ENCODE measurements around the gene ST7.

Gene ST7

DNA sequence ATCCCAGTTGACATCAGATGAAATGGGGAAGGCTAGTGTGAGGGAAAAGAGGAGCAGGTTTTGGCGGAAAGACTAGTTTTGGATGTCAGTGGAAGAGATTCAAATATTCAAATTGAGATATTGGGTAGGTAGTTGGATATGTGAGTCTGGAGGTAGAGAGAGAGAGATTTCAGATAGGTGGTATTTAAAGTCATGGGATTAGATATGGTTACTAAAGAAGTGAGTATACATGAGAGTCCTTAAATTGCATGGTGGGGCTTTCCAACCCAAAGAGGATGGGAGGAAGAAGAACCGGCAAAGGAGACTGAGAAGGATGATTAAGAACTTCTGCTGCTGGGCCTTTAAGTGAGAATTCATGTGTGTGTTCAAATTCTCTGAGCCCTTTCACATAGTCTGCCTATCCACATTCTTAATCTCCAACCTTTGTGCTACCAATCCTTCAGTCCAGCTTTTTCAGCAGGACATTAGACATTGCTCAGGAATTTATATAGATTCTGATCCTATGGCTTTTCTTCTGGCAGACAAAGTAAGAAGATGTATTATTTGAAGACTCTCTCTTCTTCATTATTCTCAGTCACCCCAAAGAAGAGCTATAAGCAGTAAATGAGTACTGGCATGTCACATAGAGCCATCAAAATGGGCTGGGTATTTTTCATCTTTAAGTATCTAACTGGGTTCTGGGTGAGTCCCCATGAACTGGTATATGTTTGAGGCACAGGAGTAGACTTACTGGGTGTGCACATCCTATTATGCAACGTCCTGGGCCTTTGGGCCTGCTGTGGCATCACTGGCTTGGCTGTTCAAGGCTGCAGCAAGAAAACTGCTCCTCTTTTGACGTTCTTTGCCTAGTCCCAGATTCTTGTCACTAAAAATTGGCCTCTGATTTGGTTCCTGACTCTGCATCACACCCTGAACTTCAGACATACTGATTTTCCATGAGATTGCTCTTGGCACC lies 33.6 kb downstream of the ST7 start:
- peaks cover 0 to 21% (median 6%) of the 10 kb centered on the region in 5 donors for H3K4me1 ChIP-seq (ENCODE audit: control insufficient read depth in 5 of 5, insufficient read depth in 5 of 5, low read length in 5 of 5)
- H3K27me3 ChIP-seq (ENCODE audit: control insufficient read depth in 5 of 5, insufficient read depth in 4 of 5, low read length in 5 of 5): no peaks in the 10 kb centered on the region
- H3K4me3 ChIP-seq (ENCODE audit: low read depth in 1 of 5, low read length in 5 of 5): no peak overlapping the region
- no peaks in the 10 kb centered on the region for H3K36me3 ChIP-seq (ENCODE audit: control insufficient read depth in 5 of 5, insufficient read depth in 5 of 5, low read length in 5 of 5)
- no peak overlapping the region for H3K27ac ChIP-seq (ENCODE audit: low read depth, low read length)
- H3K9ac ChIP-seq (ENCODE audit: low read length in 5 of 5): no peak overlapping the region
- H3K9me3 ChIP-seq (ENCODE audit: control insufficient read depth in 5 of 5, low read length in 5 of 5): no peaks in the 10 kb centered on the region

DNA sequence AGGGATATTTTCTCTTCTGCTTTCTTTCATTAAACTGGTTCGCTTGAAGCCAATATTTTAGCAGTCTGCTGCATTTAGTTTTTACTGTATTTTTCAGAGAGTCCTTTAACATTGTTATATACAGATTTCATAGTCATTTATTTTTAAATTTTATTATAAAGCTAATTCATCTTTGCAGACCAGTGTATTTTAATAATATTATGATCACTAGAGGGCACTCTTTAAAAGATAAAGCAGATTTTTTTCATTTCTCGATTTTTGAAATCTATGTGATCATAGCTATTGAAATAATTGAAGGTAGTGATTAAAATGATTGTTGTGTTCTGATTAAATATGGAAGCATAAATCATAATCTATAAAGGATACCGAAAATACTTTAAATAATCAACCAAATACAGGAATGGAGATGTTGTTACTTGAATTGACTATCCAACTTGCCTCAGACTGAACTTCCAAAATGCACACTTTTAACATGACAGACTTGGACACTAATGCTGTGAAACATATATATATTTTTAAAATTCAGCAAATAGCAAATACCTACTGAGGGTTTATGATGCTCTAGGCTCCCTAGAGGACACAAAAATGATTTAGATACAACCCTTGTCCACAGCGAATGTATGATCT lies 35.2 kb downstream of the ST7 start:
- Histone ChIP-seq H3K9ac (ENCODE audit: low read length in 5 of 5) (no peak overlapping the region), H3K4me1 (ENCODE audit: control insufficient read depth in 5 of 5, insufficient read depth in 5 of 5, low read length in 5 of 5) (peaks cover 0 to 21% (median 6%) of the 10 kb centered on the region in 5 donors), H3K9me3 (ENCODE audit: control insufficient read depth in 5 of 5, low read length in 5 of 5) (no peaks in the 10 kb centered on the region), H3K36me3 (ENCODE audit: control insufficient read depth in 5 of 5, insufficient read depth in 5 of 5, low read length in 5 of 5) (no peaks in the 10 kb centered on the region), H3K4me3 (ENCODE audit: low read depth in 1 of 5, low read length in 5 of 5) (no peak overlapping the region), H3K27ac (ENCODE audit: low read depth, low read length) (no peak overlapping the region), H3K27me3 (ENCODE audit: control insufficient read depth in 5 of 5, insufficient read depth in 4 of 5, low read length in 5 of 5) (no peaks in the 10 kb centered on the region)

DNA sequence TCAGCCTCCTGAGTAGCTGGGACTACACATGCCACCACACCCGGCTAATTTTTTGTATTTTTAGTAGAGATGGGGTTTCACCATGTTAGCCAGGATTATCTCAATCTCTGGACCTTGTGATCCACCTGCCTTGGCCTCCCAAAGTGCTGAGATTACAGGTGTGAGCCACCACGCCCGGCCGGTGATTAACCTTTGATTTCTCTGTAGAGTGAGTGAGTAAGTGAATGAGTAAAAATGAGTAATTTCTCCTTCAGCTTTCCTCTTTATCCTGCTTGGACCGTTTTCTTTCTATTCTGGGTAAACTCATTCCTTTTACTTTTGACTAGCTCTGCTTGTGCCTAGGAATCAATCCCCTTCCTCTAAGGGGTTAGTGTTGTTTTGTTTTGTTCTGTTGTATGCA lies 36.8 kb downstream of the ST7 start:
- Histone ChIP-seq H3K27me3 (ENCODE audit: control insufficient read depth in 5 of 5, insufficient read depth in 4 of 5, low read length in 5 of 5) (no peaks in the 10 kb centered on the region), H3K27ac (ENCODE audit: low read depth, low read length) (no peak overlapping the region), H3K4me3 (ENCODE audit: low read depth in 1 of 5, low read length in 5 of 5) (no peak overlapping the region), H3K9ac (ENCODE audit: low read length in 5 of 5) (no peak overlapping the region), H3K9me3 (ENCODE audit: control insufficient read depth in 5 of 5, low read length in 5 of 5) (no peaks in the 10 kb centered on the region), H3K36me3 (ENCODE audit: control insufficient read depth in 5 of 5, insufficient read depth in 5 of 5, low read length in 5 of 5) (no peaks in the 10 kb centered on the region), H3K4me1 (ENCODE audit: control insufficient read depth in 5 of 5, insufficient read depth in 5 of 5, low read length in 5 of 5) (peaks cover 0 to 21% (median 6%) of the 10 kb centered on the region in 5 donors)

DNA sequence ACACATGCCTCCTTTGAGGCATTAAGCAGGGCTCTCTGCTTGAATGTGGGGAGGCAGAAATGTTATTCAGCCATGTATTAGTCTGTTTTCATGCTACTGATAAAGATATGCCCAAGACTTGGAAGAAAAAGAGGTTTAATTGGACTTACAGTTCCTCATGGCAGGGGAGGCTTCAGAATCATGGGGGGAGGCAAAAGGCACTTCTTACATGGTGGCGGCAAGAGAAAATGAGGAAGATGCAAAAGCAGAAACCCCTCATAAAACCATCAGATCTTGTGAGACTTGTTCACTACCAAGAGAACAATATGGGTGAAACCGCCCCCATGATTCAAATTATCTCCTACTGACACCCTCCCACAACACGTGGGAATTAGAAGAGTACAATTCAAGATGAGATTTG lies 37.9 kb downstream of the ST7 start:
- H3K36me3 ChIP-seq (ENCODE audit: control insufficient read depth in 5 of 5, insufficient read depth in 5 of 5, low read length in 5 of 5): no peaks in the 10 kb centered on the region
- no peak overlapping the region for H3K27ac ChIP-seq (ENCODE audit: low read depth, low read length)
- H3K4me3 ChIP-seq (ENCODE audit: low read depth in 1 of 5, low read length in 5 of 5): no peak overlapping the region
- H3K9ac ChIP-seq (ENCODE audit: low read length in 5 of 5): no peak overlapping the region
- H3K27me3 ChIP-seq (ENCODE audit: control insufficient read depth in 5 of 5, insufficient read depth in 4 of 5, low read length in 5 of 5): no peaks in the 10 kb centered on the region
- no peaks in the 10 kb centered on the region for H3K9me3 ChIP-seq (ENCODE audit: control insufficient read depth in 5 of 5, low read length in 5 of 5)
- peaks cover 0 to 14% (median 6%) of the 10 kb centered on the region in 5 donors for H3K4me1 ChIP-seq (ENCODE audit: control insufficient read depth in 5 of 5, insufficient read depth in 5 of 5, low read length in 5 of 5)

DNA sequence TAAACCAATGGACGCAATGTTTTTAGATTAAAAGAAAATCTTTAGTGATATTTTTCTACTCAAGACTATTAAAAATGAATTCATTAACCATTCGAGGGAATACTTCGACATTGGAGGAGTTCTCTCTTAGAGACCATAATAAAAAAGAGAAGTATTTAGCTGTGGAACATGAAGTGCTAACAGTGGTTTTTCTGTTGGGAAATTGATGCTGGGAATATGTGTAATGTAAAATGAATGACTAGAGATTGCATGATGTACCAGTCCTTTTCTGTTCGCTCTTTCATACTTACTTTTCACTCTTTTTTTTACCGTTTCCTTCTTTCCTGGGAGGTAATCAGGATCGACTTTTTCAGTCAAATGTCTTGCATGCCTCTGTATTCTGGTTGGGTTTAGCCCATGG lies 41.3 kb downstream of the ST7 start:
- Histone ChIP-seq H3K36me3 (ENCODE audit: control insufficient read depth in 5 of 5, insufficient read depth in 5 of 5, low read length in 5 of 5) (no peaks in the 10 kb centered on the region), H3K9ac (ENCODE audit: low read length in 5 of 5) (no peak overlapping the region), H3K27me3 (ENCODE audit: control insufficient read depth in 5 of 5, insufficient read depth in 4 of 5, low read length in 5 of 5) (no peaks in the 10 kb centered on the region), H3K4me1 (ENCODE audit: control insufficient read depth in 5 of 5, insufficient read depth in 5 of 5, low read length in 5 of 5) (no peaks in the 10 kb centered on the region), H3K27ac (ENCODE audit: low read depth, low read length) (no peak overlapping the region), H3K4me3 (ENCODE audit: low read depth in 1 of 5, low read length in 5 of 5) (no peak overlapping the region), H3K9me3 (ENCODE audit: control insufficient read depth in 5 of 5, low read length in 5 of 5) (no peaks in the 10 kb centered on the region)

DNA sequence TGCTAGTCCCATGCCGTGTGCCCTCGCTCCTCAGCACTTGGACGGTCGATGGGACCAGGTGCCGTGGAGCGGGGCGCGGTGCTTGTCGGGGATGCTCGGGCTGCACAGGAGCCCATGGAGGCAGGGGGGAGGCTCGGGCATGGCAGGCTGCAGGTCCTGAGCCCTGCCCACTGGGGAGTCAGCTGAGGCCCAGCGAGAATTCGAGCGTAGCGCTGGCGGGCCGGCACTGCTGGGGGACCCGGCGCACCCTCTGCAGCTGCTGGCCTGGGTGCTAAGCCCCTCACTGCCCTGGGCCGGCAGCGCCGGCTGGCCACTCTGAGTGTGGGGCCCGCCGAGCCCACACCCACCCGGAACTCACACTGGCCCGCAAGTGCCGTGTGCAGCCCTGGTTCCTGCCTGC lies 44.7 kb downstream of the ST7 start:
- H3K9me3 ChIP-seq (ENCODE audit: control insufficient read depth in 5 of 5, low read length in 5 of 5): no peaks in the 10 kb centered on the region

DNA sequence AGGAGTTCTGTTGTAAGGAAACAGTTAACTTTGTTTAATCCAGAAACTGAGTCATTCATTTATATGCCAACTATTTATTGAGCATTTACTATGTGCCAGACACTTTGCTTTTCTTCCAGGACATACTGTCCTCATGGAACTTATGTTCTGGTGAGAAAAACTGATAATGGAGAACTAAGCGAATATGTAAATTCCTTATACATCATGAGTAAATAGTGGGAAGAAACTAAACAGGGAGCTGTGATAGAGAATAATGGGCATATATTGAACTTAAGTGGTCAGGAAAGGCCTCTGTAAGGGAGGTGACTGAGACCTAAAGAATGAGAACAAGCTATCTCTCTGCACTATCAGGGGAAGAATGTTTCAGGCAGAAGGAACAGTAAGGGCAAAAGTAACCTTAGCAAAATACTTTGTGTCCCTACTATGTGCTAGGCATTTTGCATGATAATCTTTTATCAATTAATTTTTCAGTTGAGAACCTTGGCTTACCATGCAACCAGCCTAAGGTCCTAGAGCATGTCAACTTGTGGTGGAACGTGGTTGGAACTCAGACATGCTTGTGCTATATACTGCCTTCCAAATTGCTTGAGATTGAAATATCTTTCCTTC lies 45.4 kb downstream of the ST7 start:
- H3K9me3 ChIP-seq (ENCODE audit: control insufficient read depth in 5 of 5, low read length in 5 of 5): no peaks in the 10 kb centered on the region
- H3K27me3 ChIP-seq (ENCODE audit: control insufficient read depth in 5 of 5, insufficient read depth in 4 of 5, low read length in 5 of 5): no peaks in the 10 kb centered on the region
- no peaks in the 10 kb centered on the region for H3K36me3 ChIP-seq (ENCODE audit: control insufficient read depth in 5 of 5, insufficient read depth in 5 of 5, low read length in 5 of 5)
- H3K9ac ChIP-seq (ENCODE audit: low read length in 5 of 5): no peak overlapping the region
- H3K4me1 ChIP-seq (ENCODE audit: control insufficient read depth in 5 of 5, insufficient read depth in 5 of 5, low read length in 5 of 5): no peaks in the 10 kb centered on the region
- no peak overlapping the region for H3K27ac ChIP-seq (ENCODE audit: low read depth, low read length)
- H3K4me3 ChIP-seq (ENCODE audit: low read depth in 1 of 5, low read length in 5 of 5): no peak overlapping the region

More for the DNA sequence above, 44.7 kb downstream of the ST7 start:
- no peak overlapping the region for H3K27ac ChIP-seq (ENCODE audit: low read depth, low read length)
- no peaks in the 10 kb centered on the region for H3K36me3 ChIP-seq (ENCODE audit: control insufficient read depth in 5 of 5, insufficient read depth in 5 of 5, low read length in 5 of 5)
- H3K4me1 ChIP-seq (ENCODE audit: control insufficient read depth in 5 of 5, insufficient read depth in 5 of 5, low read length in 5 of 5): no peaks in the 10 kb centered on the region
- no peak overlapping the region for H3K9ac ChIP-seq (ENCODE audit: low read length in 5 of 5)
- H3K27me3 ChIP-seq (ENCODE audit: control insufficient read depth in 5 of 5, insufficient read depth in 4 of 5, low read length in 5 of 5): no peaks in the 10 kb centered on the region
- H3K4me3 ChIP-seq (ENCODE audit: low read depth in 1 of 5, low read length in 5 of 5): no peak overlapping the region

DNA sequence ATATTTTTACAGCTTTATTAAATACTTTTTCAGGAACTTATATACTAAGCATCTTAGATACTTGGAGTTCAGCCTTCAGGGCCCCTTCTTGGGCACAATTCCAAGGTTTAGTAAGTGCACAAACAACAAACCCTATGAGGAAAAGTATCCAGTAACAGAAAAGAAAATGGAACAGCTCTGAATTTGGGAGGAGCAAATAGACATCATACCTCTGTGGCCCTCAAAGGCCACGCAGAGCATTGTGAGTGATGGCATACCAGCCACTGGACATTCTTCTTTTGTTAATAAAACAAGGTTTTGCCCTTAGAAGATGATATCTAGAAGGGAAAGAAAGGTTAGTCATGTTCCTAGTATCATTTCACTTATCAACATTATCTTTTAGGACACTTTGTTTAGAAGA lies 46.0 kb downstream of the ST7 start:
- Histone ChIP-seq H3K27me3 (ENCODE audit: control insufficient read depth in 5 of 5, insufficient read depth in 4 of 5, low read length in 5 of 5) (no peaks in the 10 kb centered on the region), H3K27ac (ENCODE audit: low read depth, low read length) (no peak overlapping the region), H3K4me1 (ENCODE audit: control insufficient read depth in 5 of 5, insufficient read depth in 5 of 5, low read length in 5 of 5) (peaks cover 0 to 4% (median 0%) of the 10 kb centered on the region in 5 donors), H3K36me3 (ENCODE audit: control insufficient read depth in 5 of 5, insufficient read depth in 5 of 5, low read length in 5 of 5) (no peaks in the 10 kb centered on the region), H3K9ac (ENCODE audit: low read length in 5 of 5) (no peak overlapping the region), H3K9me3 (ENCODE audit: control insufficient read depth in 5 of 5, low read length in 5 of 5) (no peaks in the 10 kb centered on the region), H3K4me3 (ENCODE audit: low read depth in 1 of 5, low read length in 5 of 5) (no peak overlapping the region)

DNA sequence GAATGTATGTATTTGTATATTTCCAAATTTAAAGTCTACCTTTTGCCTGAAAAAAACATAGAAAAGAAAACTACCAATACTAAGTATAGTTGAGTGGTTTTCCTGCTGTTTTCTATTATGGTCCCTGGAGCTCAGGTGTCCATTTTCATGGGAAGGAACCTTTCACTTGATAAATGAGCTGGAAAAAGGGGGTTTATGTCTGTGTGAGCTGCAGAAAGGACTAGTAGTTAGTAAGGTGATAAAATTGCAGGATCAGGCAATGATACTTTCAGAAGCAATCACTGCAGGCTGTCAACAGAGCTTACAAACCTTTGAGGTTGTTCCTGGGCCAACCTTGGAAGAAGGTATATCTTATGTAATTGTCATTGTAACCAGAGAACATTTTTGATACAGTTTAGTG lies 48.0 kb downstream of the ST7 start:
- no peaks in the 10 kb centered on the region for H3K36me3 ChIP-seq (ENCODE audit: control insufficient read depth in 5 of 5, insufficient read depth in 5 of 5, low read length in 5 of 5)
- no peaks in the 10 kb centered on the region for H3K9me3 ChIP-seq (ENCODE audit: control insufficient read depth in 5 of 5, low read length in 5 of 5)
- H3K4me3 ChIP-seq (ENCODE audit: low read depth in 1 of 5, low read length in 5 of 5): no peak overlapping the region
- H3K4me1 ChIP-seq (ENCODE audit: control insufficient read depth in 5 of 5, insufficient read depth in 5 of 5, low read length in 5 of 5): peaks cover 0 to 5% (median 0%) of the 10 kb centered on the region in 5 donors
- H3K9ac ChIP-seq (ENCODE audit: low read length in 5 of 5): no peak overlapping the region
- no peaks in the 10 kb centered on the region for H3K27me3 ChIP-seq (ENCODE audit: control insufficient read depth in 5 of 5, insufficient read depth in 4 of 5, low read length in 5 of 5)
- H3K27ac ChIP-seq (ENCODE audit: low read depth, low read length): no peak overlapping the region

DNA sequence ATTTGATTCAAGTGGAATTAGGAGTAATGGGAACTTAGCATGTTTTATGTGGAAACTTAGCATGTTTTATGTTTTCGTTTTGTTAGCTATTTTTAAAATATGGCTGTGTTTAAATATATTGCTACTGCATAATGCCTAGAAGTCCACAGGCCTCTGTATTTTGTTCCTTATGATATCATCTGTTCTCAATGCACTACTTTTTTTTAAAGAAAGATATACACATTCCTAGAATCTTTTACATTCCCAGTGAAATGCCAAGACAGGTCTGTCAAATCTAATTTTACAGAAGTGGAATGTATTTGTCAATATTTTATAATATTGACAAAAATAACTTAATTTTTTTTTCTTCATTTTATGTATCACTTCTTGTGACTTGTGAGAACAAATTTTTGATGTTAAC lies 51.6 kb downstream of the ST7 start:
- no peaks in the 10 kb centered on the region for H3K36me3 ChIP-seq (ENCODE audit: control insufficient read depth in 5 of 5, insufficient read depth in 5 of 5, low read length in 5 of 5)
- H3K4me1 ChIP-seq (ENCODE audit: control insufficient read depth in 5 of 5, insufficient read depth in 5 of 5, low read length in 5 of 5): peaks cover 0 to 5% (median 0%) of the 10 kb centered on the region in 5 donors
- no peak overlapping the region for H3K4me3 ChIP-seq (ENCODE audit: low read depth in 1 of 5, low read length in 5 of 5)
- no peak overlapping the region for H3K27ac ChIP-seq (ENCODE audit: low read depth, low read length)
- H3K27me3 ChIP-seq (ENCODE audit: control insufficient read depth in 5 of 5, insufficient read depth in 4 of 5, low read length in 5 of 5): no peaks in the 10 kb centered on the region
- H3K9ac ChIP-seq (ENCODE audit: low read length in 5 of 5): no peak overlapping the region
- H3K9me3 ChIP-seq (ENCODE audit: control insufficient read depth in 5 of 5, low read length in 5 of 5): no peaks in the 10 kb centered on the region

All from subcutaneous abdominal adipose tissue (tissue), 5 donors.